ENCODE measurements around the gene FSD2. TPM values are rescaled to one million over a fixed set of nuclear protein-coding genes. Genes with fewer than 3 reads are reported as not detected.

Gene FSD2, protein sequence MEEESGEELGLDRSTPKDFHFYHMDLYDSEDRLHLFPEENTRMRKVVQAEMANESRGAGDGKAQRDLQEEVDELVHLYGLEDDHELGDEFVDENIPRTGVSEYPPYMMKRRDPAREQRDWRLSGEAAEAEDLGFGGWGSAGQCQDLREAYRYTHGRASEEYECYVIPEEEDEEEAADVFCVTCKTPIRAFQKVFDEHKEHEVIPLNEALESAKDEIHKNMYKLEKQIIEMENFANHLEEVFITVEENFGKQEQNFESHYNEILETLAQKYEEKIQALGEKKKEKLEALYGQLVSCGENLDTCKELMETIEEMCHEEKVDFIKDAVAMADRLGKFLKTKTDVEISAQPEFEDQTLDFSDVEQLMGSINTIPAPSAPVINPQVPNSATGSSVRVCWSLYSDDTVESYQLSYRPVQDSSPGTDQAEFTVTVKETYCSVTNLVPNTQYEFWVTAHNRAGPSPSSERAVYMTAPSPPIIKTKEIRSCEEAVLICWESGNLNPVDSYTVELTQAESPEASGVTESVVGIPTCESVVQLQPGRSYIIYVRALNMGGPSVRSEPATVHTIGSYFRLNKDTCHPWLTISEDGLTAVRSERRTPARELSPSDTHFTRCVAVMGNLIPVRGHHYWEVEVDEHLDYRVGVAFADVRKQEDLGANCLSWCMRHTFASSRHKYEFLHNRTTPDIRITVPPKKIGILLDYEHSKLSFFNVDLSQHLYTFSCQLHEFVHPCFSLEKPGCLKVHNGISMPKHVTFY
- 10 to 100 TPM; 10.3 to 65.3 (median 28.2) TPM for total RNA-seq
- 10 to 100 TPM in 1 of 3 donors, 1 to 10 TPM in 1, under 1 TPM in 1; 0.51 to 32.2 (median 5.9) TPM for polyA plus RNA-seq
- long read RNA-seq, donor 1, partial matches to known transcripts: 0 of 7 reads
- long read RNA-seq, donor 1, other reads (novel, unspliced or antisense): 7 of 7 reads
- long read RNA-seq, donor 2, full-length matches to known transcripts: 2 of 26 reads
- long read RNA-seq, donor 2, partial matches to known transcripts: 3 of 26 reads
- long read RNA-seq, donor 2, other reads (novel, unspliced or antisense): 21 of 26 reads

DNA sequence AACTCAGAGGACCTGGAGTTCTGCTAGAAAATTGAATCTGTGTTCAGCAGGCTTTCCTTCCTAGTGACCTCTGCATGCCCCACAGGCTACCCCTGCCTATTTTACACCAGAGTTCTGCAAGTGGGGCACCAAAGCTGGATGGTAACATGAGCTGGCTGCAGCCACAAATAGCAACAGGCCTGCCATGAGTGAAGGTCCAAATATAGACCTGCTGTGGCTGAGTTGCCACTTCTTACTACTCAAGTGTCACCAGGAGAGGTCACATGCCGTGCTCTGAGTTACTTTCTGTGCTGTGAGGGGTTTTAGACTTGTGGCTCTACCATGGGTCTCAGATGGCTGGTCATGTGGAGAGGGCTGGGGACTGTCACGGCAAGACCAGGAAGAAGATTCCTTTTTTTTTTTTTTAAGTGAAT is at the start of gene FSD2:
Gene FSD2 (minus strand): TSS at position 76 of the 413 bp plus-strand sequence. CDS start 18,679 bp downstream, outside the sequence.
- TF ChIP-seq, protein P1, sequence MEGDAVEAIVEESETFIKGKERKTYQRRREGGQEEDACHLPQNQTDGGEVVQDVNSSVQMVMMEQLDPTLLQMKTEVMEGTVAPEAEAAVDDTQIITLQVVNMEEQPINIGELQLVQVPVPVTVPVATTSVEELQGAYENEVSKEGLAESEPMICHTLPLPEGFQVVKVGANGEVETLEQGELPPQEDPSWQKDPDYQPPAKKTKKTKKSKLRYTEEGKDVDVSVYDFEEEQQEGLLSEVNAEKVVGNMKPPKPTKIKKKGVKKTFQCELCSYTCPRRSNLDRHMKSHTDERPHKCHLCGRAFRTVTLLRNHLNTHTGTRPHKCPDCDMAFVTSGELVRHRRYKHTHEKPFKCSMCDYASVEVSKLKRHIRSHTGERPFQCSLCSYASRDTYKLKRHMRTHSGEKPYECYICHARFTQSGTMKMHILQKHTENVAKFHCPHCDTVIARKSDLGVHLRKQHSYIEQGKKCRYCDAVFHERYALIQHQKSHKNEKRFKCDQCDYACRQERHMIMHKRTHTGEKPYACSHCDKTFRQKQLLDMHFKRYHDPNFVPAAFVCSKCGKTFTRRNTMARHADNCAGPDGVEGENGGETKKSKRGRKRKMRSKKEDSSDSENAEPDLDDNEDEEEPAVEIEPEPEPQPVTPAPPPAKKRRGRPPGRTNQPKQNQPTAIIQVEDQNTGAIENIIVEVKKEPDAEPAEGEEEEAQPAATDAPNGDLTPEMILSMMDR (IDR thresholded peaks at IDR 0.05): no peak
- peaks cover 48% of the 10 kb centered on the region for H3K4me1 ChIP-seq
- H3K27ac ChIP-seq: peak within 1 kb of the TSS; percentile 100
- no peaks in the 10 kb centered on the region for H3K9me3 ChIP-seq
- peak; percentile 71 to 81 (median 76) for ATAC-seq
- 12 to 21% (median 19%) methylated on average over 2 of the region's 2 CpGs for WGBS, 3 donors
- H3K36me3 ChIP-seq (ENCODE audit: insufficient read depth in 1 of 2, low read depth in 1 of 2): peaks cover 0 to 10% of the 10 kb centered on the region in 2 donors
- intact Hi-C loops (cut with DNase I): no loop called here
- peak within 1 kb of the TSS; percentile 68 for H3K4me3 ChIP-seq
- DNase-seq: peak; percentile 67 to 87
- no peaks in the 10 kb centered on the region for H3K27me3 ChIP-seq (ENCODE audit: insufficient read depth in 3 of 3, low read length in 2 of 3)

DNA sequence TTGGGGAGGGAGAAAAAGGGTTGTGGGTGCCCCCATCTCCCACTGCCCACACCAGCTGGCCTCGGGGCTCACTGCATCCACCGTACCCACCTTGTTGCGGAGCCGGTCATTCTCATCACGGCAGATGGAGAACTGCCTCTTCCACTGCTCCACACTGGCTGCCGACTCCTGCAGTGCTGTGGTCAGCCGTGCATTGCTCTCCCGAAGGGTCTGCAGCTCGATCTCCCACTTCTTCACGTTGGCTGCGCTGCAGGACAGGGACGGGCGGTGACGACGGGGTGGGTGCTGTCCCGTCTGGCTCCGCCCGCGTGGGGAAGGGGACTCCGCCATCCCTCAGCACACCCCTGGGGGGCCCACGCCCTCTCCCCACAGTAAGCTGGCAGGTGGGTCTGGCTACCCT is 48.7 kb upstream of the FSD2 start:
- H3K27ac ChIP-seq: no peak overlapping the region
- TF ChIP-seq, protein P1 (IDR thresholded peaks at IDR 0.05): no peak
- H3K4me3 ChIP-seq: no peak overlapping the region
- intact Hi-C loops (cut with DNase I): loop anchor here (5.0 kb wide), 2 partner anchors 133 to 148 kb away; partner anchors contain the start of gene RAMAC (in 1 of the 2)
- ATAC-seq (no peak), DNase-seq (no peak)
- WGBS, 3 donors: 89 to 95% (median 93%) methylated on average over 21 of the region's 21 CpGs
- H3K4me1 ChIP-seq: peaks cover 6% of the 10 kb centered on the region
- H3K9me3 ChIP-seq: no peaks in the 10 kb centered on the region
- H3K36me3 ChIP-seq (ENCODE audit: insufficient read depth in 1 of 2, low read depth in 1 of 2): peaks cover 0 to 52% of the 10 kb centered on the region in 2 donors
- H3K27me3 ChIP-seq (ENCODE audit: insufficient read depth in 3 of 3, low read length in 2 of 3): no peaks in the 10 kb centered on the region

GRCh38 chr15:82852941-82853561 is 47.2 kb upstream of the FSD2 start:
- TF ChIP-seq, protein P1 (IDR thresholded peaks at IDR 0.05): no peak
- no peak for ATAC-seq
- H3K36me3 ChIP-seq (ENCODE audit: insufficient read depth in 1 of 2, low read depth in 1 of 2): peaks cover 0 to 42% of the 10 kb centered on the region in 2 donors
- no peak overlapping the region for H3K27ac ChIP-seq
- no peaks in the 10 kb centered on the region for H3K27me3 ChIP-seq (ENCODE audit: insufficient read depth in 3 of 3, low read length in 2 of 3)
- WGBS, 3 donors: 62 to 68% (median 63%) methylated on average over 16 of the region's 16 CpGs
- no peaks in the 10 kb centered on the region for H3K9me3 ChIP-seq
- peaks cover 6% of the 10 kb centered on the region for H3K4me1 ChIP-seq
- H3K4me3 ChIP-seq: no peak overlapping the region
- intact Hi-C loops (cut with DNase I): loop anchor here (5.0 kb wide), 2 partner anchors 134 to 149 kb away; partner anchors contain the start of gene RAMAC (in 1 of the 2)
- DNase-seq: no peak

DNA sequence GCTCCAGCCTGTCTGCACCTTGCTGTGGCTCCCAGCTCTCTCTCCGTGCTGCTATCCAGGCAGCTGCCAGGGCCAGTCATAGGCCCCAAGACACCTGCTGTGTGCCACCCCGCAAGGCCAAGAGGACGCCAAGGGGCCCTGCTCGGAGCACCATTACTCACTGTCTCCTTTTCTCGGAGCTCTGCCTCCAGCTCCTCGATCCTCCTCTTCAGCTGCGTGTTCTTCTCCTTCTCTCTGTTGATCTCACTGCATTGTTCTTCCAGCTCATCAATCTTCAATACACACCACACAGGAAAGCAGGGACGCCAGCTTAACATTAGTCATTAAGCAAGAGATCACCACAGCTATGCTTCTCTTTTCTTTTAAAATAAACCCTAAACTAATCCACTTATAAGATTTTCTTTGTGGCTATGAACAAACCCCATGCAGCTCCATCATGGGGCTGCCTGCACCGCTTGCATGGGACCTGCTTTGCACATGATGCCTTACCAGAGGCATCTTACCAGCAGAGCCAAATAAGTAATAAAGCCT is 46.2 kb upstream of the FSD2 start:
- ATAC-seq: no peak
- WGBS, 3 donors: 54 to 73% (median 63%) methylated on average over 9 of the region's 9 CpGs
- Histone ChIP-seq H3K36me3 (ENCODE audit: insufficient read depth in 1 of 2, low read depth in 1 of 2) (peaks cover 0 to 49% of the 10 kb centered on the region in 2 donors), H3K9me3 (no peaks in the 10 kb centered on the region), H3K4me1 (peaks cover 6% of the 10 kb centered on the region), H3K4me3 (no peak overlapping the region), H3K27me3 (ENCODE audit: insufficient read depth in 3 of 3, low read length in 2 of 3) (no peaks in the 10 kb centered on the region), H3K27ac (no peak overlapping the region)
- intact Hi-C loops (cut with DNase I): loop anchor here (5.0 kb wide), 2 partner anchors 135 to 150 kb away; partner anchors contain the start of gene RAMAC (in 1 of the 2)
- TF ChIP-seq, protein P1 (IDR thresholded peaks at IDR 0.05): no peak
- DNase-seq: no peak
